NOMO-1 treated with DMSO at 0.1 percent for 48 hours (cell line): ENCODE measurements around the gene HK3.
"Not testable (repeated sequence)": the region's sequence is repeated elsewhere in the genome, so short reads cannot be mapped to it uniquely, and the experiment has no call there.

ENCODE experiments used
- DNase-seq: peaks from one replicate; lab custom pipeline; 2025; ENCODE audit not compliant: unreplicated experiment; lab: John Stamatoyannopoulos, UW

Gene HK3

GRCh38 chr5:176883700-176884570, 15.2 kb downstream of the HK3 start:
- DNase-seq, result no peak

GRCh38 chr5:176882567-176882903, 16.6 kb downstream of the HK3 start:
- DNase-seq, result no peak

DNA sequence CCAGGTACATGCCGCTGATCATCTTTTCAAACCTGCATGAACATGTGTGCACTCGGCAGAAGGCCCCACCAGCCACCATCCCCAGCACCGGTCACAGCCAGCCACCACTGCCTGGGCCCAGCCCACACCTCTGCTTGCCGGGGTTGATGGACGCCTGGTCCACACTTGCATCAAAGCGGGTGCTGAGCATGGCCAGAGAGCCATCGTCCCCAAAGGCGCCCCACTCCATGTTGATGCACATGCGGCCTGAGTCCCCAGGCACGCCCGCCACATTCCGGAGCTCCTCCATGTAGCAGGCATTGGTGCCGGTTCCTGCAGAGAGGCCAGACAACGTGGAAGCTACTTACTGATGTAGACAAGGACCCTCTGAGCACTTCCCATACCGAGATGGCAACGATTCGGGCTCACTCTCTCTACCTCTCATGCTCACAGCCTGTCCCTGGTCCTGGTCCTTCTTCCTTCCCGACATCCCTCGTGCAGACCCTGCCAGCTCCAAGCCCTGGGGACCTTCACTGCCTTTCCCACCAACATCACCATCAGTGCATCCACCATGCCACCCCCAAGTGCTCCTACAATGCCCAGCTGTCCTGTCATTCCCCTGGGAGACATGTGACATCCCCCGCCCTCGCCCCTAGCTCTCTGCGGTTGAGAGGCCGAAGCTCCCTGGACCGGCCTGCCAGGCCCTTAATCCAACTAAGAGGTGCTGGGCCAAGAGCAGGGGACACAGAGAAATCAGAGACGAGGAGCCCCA, 17.2 kb downstream of the HK3 start:
- no peak for DNase-seq

DNA sequence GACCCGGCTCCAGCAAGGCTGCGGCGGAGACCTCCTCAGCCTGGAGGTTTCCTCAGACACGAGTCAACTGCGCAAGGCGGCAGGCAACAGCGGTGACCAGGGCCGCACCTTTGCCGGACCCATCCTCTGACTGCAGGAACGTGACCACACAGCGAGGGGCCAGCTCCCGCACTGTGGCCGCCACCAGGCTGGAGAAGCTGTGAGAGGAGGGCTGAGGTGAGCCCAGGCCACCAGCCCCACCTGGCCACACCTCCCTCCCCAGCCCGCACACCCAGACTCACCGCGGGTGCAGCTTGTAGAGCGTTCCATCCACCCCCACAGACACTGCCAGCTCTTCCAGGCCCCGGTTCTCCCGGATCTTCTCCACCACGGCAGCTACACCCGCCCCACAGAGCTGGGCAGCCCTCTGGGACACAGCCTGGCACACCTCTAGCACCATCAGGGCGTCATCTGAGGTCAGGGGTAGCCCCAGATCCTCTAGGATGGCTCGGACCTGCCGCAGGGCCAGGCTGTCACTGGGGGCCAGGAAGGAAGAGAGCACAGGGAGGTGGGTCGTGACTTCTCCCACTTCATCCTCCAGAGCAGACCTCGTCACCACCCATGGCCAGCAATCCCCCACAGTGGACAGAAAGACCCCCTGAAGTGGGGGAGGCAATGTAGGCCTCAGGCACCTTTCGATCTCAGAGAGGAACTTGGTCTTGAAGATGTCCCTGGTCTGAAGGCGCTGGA, 18.0 kb downstream of the HK3 start:
- no peak for DNase-seq

DNA sequence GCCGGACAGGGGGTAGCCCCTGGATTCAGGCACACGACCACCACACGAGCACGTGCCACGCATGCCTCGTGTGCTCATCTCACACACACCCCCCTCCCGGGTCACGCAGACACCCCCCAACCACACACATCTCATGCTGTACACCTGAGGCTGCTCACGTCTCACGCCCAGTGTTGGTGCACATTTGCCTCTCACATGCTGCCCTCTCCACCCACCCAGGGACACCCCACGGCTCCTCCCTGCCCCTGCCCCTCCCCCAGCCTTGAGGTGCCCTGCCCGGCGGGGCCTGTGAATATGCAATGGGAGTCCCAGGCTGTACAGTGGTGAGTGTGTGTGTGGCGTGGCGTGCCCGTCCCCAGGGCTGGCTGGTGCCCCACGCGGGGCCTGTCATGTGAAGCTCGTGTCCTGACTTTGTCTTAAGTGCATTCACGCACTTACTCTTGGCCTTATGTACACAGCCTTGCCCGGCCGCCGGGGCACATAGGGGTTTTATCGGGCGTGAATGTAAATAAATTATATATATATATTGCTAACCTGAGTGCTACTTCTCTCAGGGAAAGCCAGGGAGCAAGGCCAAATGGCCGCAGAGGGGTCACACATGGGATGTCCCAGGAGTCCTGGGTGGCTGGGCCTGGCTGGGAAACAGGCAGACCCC, 18.7 kb downstream of the HK3 start:
- DNase-seq, result no peak

DNA sequence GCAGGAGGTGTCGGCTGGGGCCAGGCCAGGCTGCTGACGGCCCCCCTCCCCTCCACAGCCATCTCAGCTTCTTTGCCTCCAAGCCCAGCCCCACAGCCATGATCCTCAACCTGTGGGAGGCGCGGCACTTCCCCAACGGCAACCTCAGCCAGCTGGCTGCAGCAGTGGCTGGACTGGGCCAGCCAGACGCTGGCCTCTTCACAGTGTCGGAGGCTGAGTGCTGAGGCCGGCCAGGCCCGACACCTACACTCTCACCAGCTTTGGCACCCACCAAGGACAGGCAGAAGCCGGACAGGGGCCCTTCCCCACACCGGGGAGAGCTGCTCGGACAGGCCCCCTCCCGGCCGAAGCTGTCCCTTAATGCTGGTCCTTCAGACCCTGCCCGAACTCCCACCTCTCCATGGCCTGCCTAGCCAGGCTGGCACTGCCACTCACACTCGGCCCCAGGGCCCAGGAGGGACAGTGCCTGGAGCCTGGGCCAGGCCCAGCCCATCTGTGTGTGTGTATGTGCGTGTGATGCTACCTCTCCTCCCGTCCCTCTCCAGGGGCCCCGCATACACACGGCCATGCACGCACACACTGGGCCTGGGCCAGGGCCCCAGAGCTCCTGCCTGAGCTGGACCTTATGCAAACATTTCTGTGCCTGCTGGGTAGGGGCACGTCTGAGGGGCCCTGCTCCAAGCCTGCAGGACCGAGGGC, 19.3 kb downstream of the HK3 start:
- DNase-seq, result no peak

DNA sequence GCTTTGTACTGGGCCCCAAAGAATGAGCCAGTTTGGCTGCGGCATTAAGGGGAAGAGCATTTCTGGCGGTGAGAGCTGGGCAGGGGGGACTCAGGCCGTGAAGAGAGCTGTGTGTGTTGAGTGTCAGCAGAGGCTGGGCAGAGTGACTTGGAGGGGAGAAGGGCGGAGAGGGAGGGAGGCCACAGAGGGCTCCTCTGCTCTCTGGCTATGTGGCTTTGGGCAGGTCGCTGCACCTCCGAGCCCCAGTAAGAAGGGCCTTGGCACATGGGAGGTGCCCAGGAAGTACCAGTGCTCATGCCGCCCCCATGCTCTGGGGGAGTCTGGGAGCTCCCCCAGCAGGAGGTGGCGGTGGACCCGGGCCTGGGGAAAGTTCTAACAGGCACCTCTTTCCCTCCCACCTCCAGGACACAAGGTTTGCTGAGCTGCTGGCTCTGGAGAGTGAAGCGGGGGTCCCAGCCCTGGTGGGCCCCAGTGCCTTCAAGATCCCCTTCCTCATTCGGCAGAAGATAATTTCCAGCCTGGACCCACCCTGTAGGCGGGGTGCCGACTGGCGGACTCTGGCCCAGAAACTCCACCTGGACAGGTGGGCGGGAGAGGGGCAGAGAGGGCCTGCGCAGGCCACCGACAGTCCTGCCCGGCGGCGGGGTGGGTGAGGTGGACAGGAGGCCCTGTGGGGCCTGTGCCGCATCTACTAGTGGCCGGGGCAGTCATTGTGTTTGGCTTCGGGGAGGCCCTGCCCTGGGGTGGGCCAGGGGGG, 20.1 kb downstream of the HK3 start:
- no peak for DNase-seq

DNA sequence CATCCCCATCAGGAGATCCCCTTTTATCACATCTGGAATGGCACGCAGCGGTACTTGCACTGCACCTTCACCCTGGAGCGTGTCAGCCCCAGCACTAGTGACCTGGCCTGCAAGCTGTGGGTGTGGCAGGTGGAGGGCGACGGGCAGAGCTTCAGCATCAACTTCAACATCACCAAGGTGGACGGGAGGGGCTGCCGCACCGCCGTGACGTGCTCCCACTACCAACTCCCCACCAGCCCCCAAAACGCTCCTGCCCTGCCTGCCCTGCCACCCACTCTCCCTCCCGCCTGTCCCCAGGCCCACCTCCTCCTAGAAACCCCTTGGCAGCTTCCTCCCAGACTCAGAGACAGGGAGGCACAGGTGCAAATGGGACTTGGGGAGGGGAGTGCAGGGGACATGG, 20.7 kb downstream of the HK3 start:
- DNase-seq, result no peak

DNA sequence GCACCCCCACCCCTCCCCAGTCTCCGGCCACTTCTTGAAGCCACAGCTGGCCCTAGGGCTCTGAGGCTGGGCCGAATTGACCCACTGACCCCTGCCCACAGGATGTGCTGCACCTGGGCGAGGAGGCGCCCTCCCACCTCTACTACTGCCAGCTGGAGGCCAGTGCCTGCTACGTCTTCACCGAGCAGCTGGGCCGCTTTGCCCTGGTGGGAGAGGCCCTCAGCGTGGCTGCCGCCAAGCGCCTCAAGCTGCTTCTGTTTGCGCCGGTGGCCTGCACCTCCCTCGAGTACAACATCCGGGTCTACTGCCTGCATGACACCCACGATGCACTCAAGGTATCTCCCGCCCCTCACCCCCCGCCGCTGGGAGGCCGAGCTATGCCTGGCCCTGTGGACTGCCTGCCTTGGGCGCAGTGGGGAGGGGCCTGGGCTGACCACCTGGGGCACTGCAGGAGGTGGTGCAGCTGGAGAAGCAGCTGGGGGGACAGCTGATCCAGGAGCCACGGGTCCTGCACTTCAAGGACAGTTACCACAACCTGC, 21.3 kb downstream of the HK3 start:
- no peak for DNase-seq

DNA sequence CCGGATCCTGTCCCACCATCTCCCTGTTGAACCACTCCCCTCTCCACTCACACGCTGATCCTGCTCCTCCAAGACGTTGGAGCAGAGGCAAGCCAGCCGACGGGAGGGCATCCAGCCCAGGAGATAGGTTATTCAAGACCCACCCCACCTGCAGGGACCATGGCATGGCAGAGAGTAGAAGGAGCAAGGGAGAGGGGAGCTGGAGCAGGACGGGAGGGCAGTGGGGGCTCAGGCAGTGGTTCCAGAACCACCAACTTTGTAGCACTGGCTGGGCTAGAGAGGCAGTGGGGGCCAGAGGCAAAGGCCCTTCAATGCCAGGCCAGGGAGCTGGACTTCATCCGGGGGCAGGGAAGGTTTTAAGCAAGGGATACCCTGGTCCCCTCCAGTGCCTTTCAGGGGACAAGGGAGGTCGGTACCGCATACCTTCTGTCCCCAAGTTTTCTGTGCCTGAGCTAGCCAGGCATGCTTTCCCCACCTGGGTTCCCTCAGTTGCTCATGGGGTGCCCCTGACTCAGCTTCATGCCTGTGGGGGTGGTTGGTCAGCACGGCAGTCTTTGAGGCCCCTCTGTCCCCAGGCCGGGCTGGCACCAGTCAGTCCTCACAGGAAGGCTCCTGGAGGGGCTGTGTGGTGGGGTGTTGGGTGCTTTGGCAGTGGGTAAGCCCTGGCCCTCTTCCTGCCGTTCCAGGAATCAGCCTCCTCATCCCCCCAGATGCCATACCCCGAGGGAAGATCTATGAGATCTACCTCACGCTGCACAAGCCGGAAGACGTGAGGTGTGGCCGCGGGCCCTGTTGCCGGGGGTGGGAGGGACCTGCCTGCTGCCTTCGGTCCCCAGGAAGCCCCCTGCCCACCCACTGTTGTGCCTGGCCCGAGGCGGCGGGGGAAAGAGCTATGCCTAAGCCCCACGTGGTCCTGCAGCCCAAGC, 22.4 kb downstream of the HK3 start:
- DNase-seq, result no peak

- DNase-seq, result no peak
These were observed 23.2 kb downstream of the HK3 start for GRCh38 chr5:176875783-176876505.

DNA sequence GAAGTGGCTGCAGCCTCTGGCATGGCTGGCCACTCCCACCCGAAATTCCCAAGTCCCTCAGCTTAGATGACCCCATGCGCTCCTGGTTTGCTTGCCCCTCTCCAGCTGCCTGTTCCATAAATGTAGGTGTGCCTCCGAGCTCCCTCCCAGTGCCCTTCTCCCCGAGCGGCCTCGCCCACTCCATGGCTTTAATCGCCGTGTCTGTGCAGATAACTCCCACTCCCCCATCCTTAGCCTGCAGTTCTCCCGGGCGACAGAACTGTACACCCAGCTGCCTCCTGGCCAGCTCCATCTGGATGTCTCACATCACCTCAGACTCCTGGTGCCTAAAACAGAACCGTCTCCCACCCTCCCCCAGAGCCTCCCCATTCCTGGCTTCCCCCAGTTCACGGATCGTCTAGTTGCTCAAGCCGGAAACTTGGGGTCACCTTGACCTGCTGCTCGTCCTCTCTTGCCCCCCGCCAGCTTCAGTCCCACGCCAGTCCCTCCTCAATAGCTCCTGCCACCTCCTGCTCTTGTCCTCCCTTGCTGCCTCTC, 24.1 kb downstream of the HK3 start:
- DNase-seq, result no peak

DNA sequence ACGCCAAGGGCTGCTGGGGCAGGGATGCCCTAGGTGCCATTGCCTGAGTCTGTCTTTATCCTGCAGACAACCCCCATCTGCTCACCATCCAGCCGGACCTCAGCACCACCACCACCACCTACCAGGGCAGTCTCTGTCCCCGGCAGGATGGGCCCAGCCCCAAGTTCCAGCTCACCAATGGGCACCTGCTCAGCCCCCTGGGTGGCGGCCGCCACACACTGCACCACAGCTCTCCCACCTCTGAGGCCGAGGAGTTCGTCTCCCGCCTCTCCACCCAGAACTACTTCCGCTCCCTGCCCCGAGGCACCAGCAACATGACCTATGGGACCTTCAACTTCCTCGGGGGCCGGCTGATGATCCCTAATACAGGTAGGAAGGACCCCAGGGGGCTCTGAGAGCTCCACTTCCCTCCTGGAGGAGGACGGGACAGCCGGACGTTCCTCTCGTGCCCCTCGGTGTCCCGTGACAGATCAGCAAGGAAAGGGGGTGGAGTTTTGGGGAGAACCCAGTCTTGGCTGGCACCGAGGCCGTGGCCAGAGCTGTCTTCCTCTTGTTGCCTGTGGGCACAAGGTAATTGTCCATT, 24.9 kb downstream of the HK3 start:
- DNase-seq, result no peak

- DNase-seq, result no peak
These were observed 25.5 kb downstream of the HK3 start for GRCh38 chr5:176873541-176874172.

DNA sequence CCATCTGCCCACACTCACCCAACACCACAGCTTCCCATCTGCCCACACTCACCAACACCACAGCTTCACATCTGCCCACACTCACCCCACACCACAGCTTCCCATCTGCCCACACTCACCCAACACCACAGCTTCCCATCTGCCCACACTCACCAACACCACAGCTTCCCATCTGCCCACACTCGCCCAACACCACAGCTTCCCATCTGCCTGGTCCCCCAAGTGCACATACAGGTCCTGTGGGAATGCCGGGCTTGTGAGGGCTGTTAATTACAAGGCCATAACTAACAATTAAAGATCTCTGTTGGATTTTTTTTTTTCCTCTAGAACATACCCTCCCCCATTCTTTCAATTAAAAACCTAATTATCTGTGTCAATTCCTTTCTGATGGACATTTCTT, 26.1 kb downstream of the HK3 start:
- not testable (repeated sequence) for DNase-seq

GRCh38 chr5:176872586-176872985, 26.6 kb downstream of the HK3 start:
- DNase-seq, result not testable (repeated sequence)

DNA sequence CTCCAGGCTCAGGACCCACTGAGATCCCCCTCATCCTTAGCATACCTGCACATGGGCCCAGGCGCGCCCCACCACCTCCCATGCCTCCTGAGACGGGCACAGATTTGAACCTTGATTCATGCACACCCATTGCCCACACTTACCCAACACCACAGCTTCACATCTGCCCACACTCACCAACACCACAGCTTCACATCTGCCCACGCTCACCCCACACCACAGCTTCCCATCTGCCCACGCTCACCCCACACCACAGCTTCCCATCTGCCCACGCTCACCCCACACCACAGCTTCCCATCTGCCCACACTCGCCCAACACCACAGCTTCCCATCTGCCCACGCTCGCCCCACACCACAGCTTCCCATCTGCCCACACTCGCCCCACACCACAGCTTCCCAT, 28.5 kb downstream of the HK3 start:
- not testable (repeated sequence) for DNase-seq
